ENCODE results near the gene DOK4. TPM values are rescaled to one million over a fixed set of nuclear protein-coding genes. Genes with fewer than 3 reads are reported as not detected.

The DOK4 gene
- total and polyA plus RNA-seq, 5 donors from 2014 or later = 0.99 to 1.8 (median 1.2) TPM

DNA sequence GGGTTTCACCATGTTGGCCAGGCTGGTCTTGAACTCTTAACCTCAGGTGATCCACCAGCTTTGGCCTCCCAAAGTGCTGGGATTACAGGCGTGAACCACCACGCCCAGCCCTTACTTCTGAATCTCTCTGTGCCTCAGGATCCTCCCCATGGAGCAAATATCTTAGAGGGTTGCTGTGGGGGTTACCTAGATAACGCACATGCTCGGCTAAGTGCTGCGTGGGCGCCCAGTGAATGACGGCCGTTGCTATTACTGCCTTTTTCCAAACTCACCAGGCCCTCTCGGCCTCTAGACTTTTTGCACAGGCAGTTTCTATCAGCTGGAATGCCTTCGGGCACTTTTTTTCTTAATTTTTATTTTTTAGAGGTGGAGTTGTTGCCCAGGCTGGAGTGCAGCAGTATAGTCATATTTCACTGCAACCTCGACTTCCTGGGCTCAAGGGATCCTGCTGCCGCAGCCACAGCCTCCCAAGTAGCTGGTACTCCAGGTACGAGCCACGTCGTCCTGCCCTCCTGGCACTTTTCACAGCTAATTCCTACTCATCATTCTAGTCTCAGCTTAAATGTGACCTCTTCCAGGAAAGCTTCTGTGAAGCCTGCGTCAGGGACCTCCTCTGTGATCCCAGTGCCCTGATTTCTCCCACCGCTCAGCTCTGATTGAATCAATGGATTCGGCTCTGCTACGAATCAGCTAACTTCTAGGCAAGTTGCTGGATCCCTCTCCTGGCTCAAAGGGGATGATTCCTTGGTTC, 41.5 kb upstream of the DOK4 start:
- no peak overlapping the region for H3K27ac Mint-ChIP-seq
- H3K4me3 ChIP-seq (ENCODE audit: low read depth, low read length) = no peak overlapping the region

GRCh38 chr16:57527027-57527426, 40.7 kb upstream of the DOK4 start:
- no peaks in the 10 kb centered on the region for H3K36me3 ChIP-seq (ENCODE audit: control insufficient read depth, insufficient read depth, low read length)
- peaks cover 9 to 30% (median 26%) of the 10 kb centered on the region in 4 donors for H3K4me1 Mint-ChIP-seq
- no peaks in the 10 kb centered on the region for H3K36me3 Mint-ChIP-seq
- no peaks in the 10 kb centered on the region for H3K27me3 ChIP-seq (ENCODE audit: control insufficient read depth, insufficient read depth, low read length)
- H3K9me3 ChIP-seq (ENCODE audit: control insufficient read depth in 2 of 2, low read length in 2 of 2) = no peaks in the 10 kb centered on the region
- H3K9me3 Mint-ChIP-seq = no peaks in the 10 kb centered on the region
- peaks cover 26% of the 10 kb centered on the region for H3K4me1 ChIP-seq (ENCODE audit: control insufficient read depth, insufficient read depth, low read length, poor library complexity, severe bottlenecking)
- ATAC-seq (ENCODE audit: low read depth in 2 of 2) = no peak
- H3K4me3 Mint-ChIP-seq = no peak overlapping the region
- no peak overlapping the region for H3K27ac Mint-ChIP-seq
- H3K4me3 ChIP-seq (ENCODE audit: low read depth, low read length) = no peak overlapping the region
- H3K27me3 Mint-ChIP-seq = no peaks in the 10 kb centered on the region
- H3K27ac ChIP-seq (ENCODE audit: insufficient read depth, low read length, poor library complexity, severe bottlenecking) = no peak overlapping the region
- DNase-seq = no peak

More for the DNA sequence above, 41.5 kb upstream of the DOK4 start:
- Histone ChIP-seq H3K4me1 (ENCODE audit: control insufficient read depth, insufficient read depth, low read length, poor library complexity, severe bottlenecking) (peaks cover 33% of the 10 kb centered on the region), H3K27me3 (ENCODE audit: control insufficient read depth, insufficient read depth, low read length) (no peaks in the 10 kb centered on the region), H3K27ac (ENCODE audit: insufficient read depth, low read length, poor library complexity, severe bottlenecking) (no peak overlapping the region), H3K9me3 (ENCODE audit: control insufficient read depth in 2 of 2, low read length in 2 of 2) (no peaks in the 10 kb centered on the region), H3K36me3 (ENCODE audit: control insufficient read depth, insufficient read depth, low read length) (no peaks in the 10 kb centered on the region)
- no peaks in the 10 kb centered on the region for H3K36me3 Mint-ChIP-seq
- H3K4me1 Mint-ChIP-seq = peaks cover 9 to 37% (median 31%) of the 10 kb centered on the region in 4 donors
- no peak for DNase-seq
- no peak overlapping the region for H3K4me3 Mint-ChIP-seq
- ATAC-seq (ENCODE audit: low read depth in 2 of 2) = no peak
- H3K9me3 Mint-ChIP-seq = no peaks in the 10 kb centered on the region
- H3K27me3 Mint-ChIP-seq = no peaks in the 10 kb centered on the region

- Histone ChIP-seq H3K9me3 (ENCODE audit: control insufficient read depth in 2 of 2, low read length in 2 of 2) (no peaks in the 10 kb centered on the region), H3K4me1 (ENCODE audit: control insufficient read depth, insufficient read depth, low read length, poor library complexity, severe bottlenecking) (peaks cover 20% of the 10 kb centered on the region), H3K27me3 (ENCODE audit: control insufficient read depth, insufficient read depth, low read length) (no peaks in the 10 kb centered on the region), H3K4me3 (ENCODE audit: low read depth, low read length) (no peak overlapping the region), H3K27ac (ENCODE audit: insufficient read depth, low read length, poor library complexity, severe bottlenecking) (no peak overlapping the region), H3K36me3 (ENCODE audit: control insufficient read depth, insufficient read depth, low read length) (no peaks in the 10 kb centered on the region)
- H3K9me3 Mint-ChIP-seq = no peaks in the 10 kb centered on the region
- ATAC-seq (ENCODE audit: low read depth in 2 of 2) (no peak), DNase-seq (no peak)
- H3K27me3 Mint-ChIP-seq = no peaks in the 10 kb centered on the region
- no peaks in the 10 kb centered on the region for H3K36me3 Mint-ChIP-seq
- peaks cover 9 to 24% (median 21%) of the 10 kb centered on the region in 4 donors for H3K4me1 Mint-ChIP-seq
- no peak overlapping the region for H3K27ac Mint-ChIP-seq
- H3K4me3 Mint-ChIP-seq = no peak overlapping the region
Measured at GRCh38 chr16:57526498-57526897, 40.2 kb upstream of the DOK4 start.

- DNase-seq = no peak
- H3K9me3 ChIP-seq (ENCODE audit: control insufficient read depth in 2 of 2, low read length in 2 of 2) = no peaks in the 10 kb centered on the region
- H3K4me1 ChIP-seq (ENCODE audit: control insufficient read depth, insufficient read depth, low read length, poor library complexity, severe bottlenecking) = peaks cover 13% of the 10 kb centered on the region
- H3K4me3 ChIP-seq (ENCODE audit: low read depth, low read length) = no peak overlapping the region
- Mint-ChIP-seq H3K36me3 (peaks cover 3% of the 10 kb centered on the region), H3K4me1 (peaks cover 9 to 17% (median 13%) of the 10 kb centered on the region in 4 donors), H3K27ac (no peak overlapping the region), H3K27me3 (no peaks in the 10 kb centered on the region), H3K9me3 (no peaks in the 10 kb centered on the region), H3K4me3 (no peak overlapping the region)
- no peak for ATAC-seq (ENCODE audit: low read depth in 2 of 2)
- H3K27ac ChIP-seq (ENCODE audit: insufficient read depth, low read length, poor library complexity, severe bottlenecking) = no peak overlapping the region
- no peaks in the 10 kb centered on the region for H3K27me3 ChIP-seq (ENCODE audit: control insufficient read depth, insufficient read depth, low read length)
- H3K36me3 ChIP-seq (ENCODE audit: control insufficient read depth, insufficient read depth, low read length) = no peaks in the 10 kb centered on the region
Measured at GRCh38 chr16:57525761-57526160, 39.5 kb upstream of the DOK4 start.

DNA sequence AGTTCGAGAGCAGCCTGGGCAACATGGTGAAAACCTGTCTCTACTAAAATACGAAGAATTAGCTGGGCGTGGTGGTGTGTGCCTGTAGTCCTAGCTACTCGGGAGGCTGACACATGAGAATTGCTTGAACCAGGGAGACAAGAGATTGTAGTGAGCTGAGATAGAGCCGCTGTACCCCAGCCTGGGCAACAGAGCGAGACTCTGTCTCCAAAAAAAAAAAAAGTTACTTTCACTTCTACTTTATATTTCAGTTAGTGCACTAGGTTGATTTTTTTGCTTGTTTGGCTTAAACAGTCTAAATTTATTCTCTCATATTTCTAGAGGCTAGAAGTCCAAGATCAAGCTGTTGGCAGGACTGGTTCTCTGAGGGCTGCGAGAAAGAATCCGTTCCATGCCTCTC, 36.7 kb upstream of the DOK4 start:
- Histone ChIP-seq H3K4me3 (ENCODE audit: low read depth, low read length) (no peak overlapping the region), H3K27me3 (ENCODE audit: control insufficient read depth, insufficient read depth, low read length) (no peaks in the 10 kb centered on the region), H3K27ac (ENCODE audit: insufficient read depth, low read length, poor library complexity, severe bottlenecking) (no peak overlapping the region), H3K9me3 (ENCODE audit: control insufficient read depth in 2 of 2, low read length in 2 of 2) (no peaks in the 10 kb centered on the region), H3K4me1 (ENCODE audit: control insufficient read depth, insufficient read depth, low read length, poor library complexity, severe bottlenecking) (no peaks in the 10 kb centered on the region), H3K36me3 (ENCODE audit: control insufficient read depth, insufficient read depth, low read length) (no peaks in the 10 kb centered on the region)
- ATAC-seq (ENCODE audit: low read depth in 2 of 2) = no peak
- peaks cover 0 to 7% (median 2%) of the 10 kb centered on the region in 4 donors for H3K4me1 Mint-ChIP-seq
- peaks cover 7% of the 10 kb centered on the region for H3K36me3 Mint-ChIP-seq
- peak overlapping the region in 2 of 3 donors; percentile 18 to 55 for H3K27ac Mint-ChIP-seq
- no peaks in the 10 kb centered on the region for H3K9me3 Mint-ChIP-seq
- no peak overlapping the region for H3K4me3 Mint-ChIP-seq
- DNase-seq = no peak
- no peaks in the 10 kb centered on the region for H3K27me3 Mint-ChIP-seq

GRCh38 chr16:57519796-57520360, 33.6 kb upstream of the DOK4 start:
- Histone ChIP-seq H3K27ac (ENCODE audit: insufficient read depth, low read length, poor library complexity, severe bottlenecking) (no peak overlapping the region), H3K36me3 (ENCODE audit: control insufficient read depth, insufficient read depth, low read length) (no peaks in the 10 kb centered on the region), H3K27me3 (ENCODE audit: control insufficient read depth, insufficient read depth, low read length) (no peaks in the 10 kb centered on the region), H3K4me3 (ENCODE audit: low read depth, low read length) (no peak overlapping the region), H3K9me3 (ENCODE audit: control insufficient read depth in 2 of 2, low read length in 2 of 2) (no peaks in the 10 kb centered on the region), H3K4me1 (ENCODE audit: control insufficient read depth, insufficient read depth, low read length, poor library complexity, severe bottlenecking) (no peaks in the 10 kb centered on the region)
- Mint-ChIP-seq H3K4me3 (peak overlapping the region in 1 of 4 donors; percentile 63), H3K9me3 (no peaks in the 10 kb centered on the region), H3K27me3 (no peaks in the 10 kb centered on the region), H3K36me3 (peaks cover 20% of the 10 kb centered on the region), H3K4me1 (peaks cover 0 to 7% (median 2%) of the 10 kb centered on the region in 4 donors), H3K27ac (no peak overlapping the region)
- DNase-seq (peak; percentile 66 to 74 (median 73)), ATAC-seq (ENCODE audit: low read depth in 2 of 2) (peak; percentile 75 to 91)

DNA sequence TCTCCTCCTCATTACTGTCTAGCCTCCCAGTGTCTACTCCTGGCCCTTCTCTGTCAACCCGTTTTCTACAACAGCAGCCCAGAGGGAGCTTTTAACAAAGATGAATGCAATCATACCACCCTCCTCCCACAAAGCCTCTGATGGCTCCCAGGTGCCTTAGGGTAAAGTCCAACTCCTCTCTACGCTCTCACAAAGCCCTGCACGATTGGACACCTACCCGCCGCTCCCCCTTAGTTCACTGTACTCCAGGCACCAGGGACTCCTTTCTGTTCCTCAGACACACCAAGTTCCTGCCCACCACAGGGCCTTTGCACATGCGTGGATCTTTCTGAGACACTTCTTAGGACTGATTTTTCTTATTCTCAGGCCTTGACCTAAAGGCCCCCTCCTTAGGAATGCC, 32.6 kb upstream of the DOK4 start:
- H3K27me3 ChIP-seq (ENCODE audit: control insufficient read depth, insufficient read depth, low read length) = no peaks in the 10 kb centered on the region
- no peaks in the 10 kb centered on the region for H3K9me3 Mint-ChIP-seq
- H3K36me3 ChIP-seq (ENCODE audit: control insufficient read depth, insufficient read depth, low read length) = no peaks in the 10 kb centered on the region
- no peak overlapping the region for H3K4me3 Mint-ChIP-seq
- peaks cover 28% of the 10 kb centered on the region for H3K36me3 Mint-ChIP-seq
- no peaks in the 10 kb centered on the region for H3K27me3 Mint-ChIP-seq
- H3K27ac Mint-ChIP-seq = no peak overlapping the region
- H3K4me1 ChIP-seq (ENCODE audit: control insufficient read depth, insufficient read depth, low read length, poor library complexity, severe bottlenecking) = no peaks in the 10 kb centered on the region
- no peak overlapping the region for H3K4me3 ChIP-seq (ENCODE audit: low read depth, low read length)
- ATAC-seq (ENCODE audit: low read depth in 2 of 2) = no peak
- H3K27ac ChIP-seq (ENCODE audit: insufficient read depth, low read length, poor library complexity, severe bottlenecking) = no peak overlapping the region
- DNase-seq = no peak
- H3K4me1 Mint-ChIP-seq = peaks cover 0 to 7% (median 2%) of the 10 kb centered on the region in 4 donors
- H3K9me3 ChIP-seq (ENCODE audit: control insufficient read depth in 2 of 2, low read length in 2 of 2) = no peaks in the 10 kb centered on the region

- no peak overlapping the region for H3K4me3 Mint-ChIP-seq
- Histone ChIP-seq H3K27me3 (ENCODE audit: control insufficient read depth, insufficient read depth, low read length) (no peaks in the 10 kb centered on the region), H3K36me3 (ENCODE audit: control insufficient read depth, insufficient read depth, low read length) (no peaks in the 10 kb centered on the region), H3K27ac (ENCODE audit: insufficient read depth, low read length, poor library complexity, severe bottlenecking) (no peak overlapping the region), H3K4me3 (ENCODE audit: low read depth, low read length) (no peak overlapping the region), H3K9me3 (ENCODE audit: control insufficient read depth in 2 of 2, low read length in 2 of 2) (no peaks in the 10 kb centered on the region), H3K4me1 (ENCODE audit: control insufficient read depth, insufficient read depth, low read length, poor library complexity, severe bottlenecking) (no peaks in the 10 kb centered on the region)
- H3K27me3 Mint-ChIP-seq = no peaks in the 10 kb centered on the region
- no peaks in the 10 kb centered on the region for H3K9me3 Mint-ChIP-seq
- DNase-seq (no peak), ATAC-seq (ENCODE audit: low read depth in 2 of 2) (no peak)
- H3K27ac Mint-ChIP-seq = no peak overlapping the region
- peaks cover 32% of the 10 kb centered on the region for H3K36me3 Mint-ChIP-seq
- peaks cover 0 to 7% (median 2%) of the 10 kb centered on the region in 4 donors for H3K4me1 Mint-ChIP-seq
Measured at GRCh38 chr16:57518520-57518919, 32.2 kb upstream of the DOK4 start.

Measured in CD4-positive, CD25-positive, alpha-beta regulatory T cell (primary cell).